ENCODE data around the gene LUC7L. TPM values are rescaled to one million over a fixed set of nuclear protein-coding genes. Genes with fewer than 3 reads are reported as not detected.
"Not testable (repeated sequence)": the region's sequence is repeated elsewhere in the genome, so short reads cannot be mapped to it uniquely, and the experiment has no call there.

LUC7L gene
- total RNA-seq, 4 donors from 2014 or later, result 38.4 to 111 (median 43.5) TPM

DNA sequence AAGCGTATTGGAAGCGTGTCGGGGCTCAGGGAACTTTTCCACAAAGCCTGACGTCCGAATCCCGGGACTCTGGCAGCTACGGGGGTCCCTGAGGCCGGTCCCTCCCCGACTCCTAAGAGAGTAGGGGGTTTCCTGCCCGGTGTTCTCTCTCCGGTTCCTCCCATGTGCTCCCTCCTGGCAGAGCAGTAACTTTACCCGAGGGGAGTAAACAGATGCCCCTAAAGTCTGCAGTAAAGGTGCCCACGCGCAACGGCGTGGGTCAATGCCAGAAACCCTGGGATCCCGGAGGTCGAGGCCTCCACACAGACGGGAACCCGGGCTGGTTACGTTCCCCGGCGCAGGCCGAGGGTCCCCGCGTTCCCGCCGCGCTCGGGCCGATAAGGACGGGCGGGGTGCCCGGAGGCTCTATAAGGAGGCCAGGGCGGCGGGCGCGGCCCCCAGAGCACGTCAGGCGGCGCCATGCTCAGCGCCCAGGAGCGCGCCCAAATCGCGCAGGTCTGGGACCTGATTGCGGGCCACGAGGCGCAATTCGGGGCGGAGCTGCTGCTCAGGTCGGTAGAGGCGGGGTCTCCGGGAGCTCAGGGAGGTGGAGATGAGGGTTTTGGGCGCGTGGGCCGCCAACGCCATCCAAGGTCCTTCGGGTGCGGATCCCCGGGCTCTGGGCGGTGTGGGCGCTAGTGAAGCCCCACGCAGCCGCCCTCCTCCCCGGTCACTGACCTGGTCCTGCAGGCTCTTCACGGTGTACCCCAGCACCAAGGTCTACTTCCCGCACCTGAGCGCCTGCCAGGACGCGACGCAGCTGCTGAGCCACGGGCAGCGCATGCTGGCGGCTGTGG lies 63.5 kb downstream of the LUC7L start, which contains the start of gene HBM:
Gene HBM, plus strand, starts transcription at position 440 of the 836 bp plus-strand sequence. Its CDS starts 20 bp downstream, at position 460.
- intact Hi-C loops (cut with DNase I; ENCODE audit: low total_unique reads), result no loop called here
- 4 to 5% methylated on average over 44 to 53 of the region's 75 CpGs for WGBS, 2 donors
- no peak for TF ChIP-seq POLR2A (IDR thresholded peaks at IDR 0.05)
- TF ChIP-seq, protein P1, sequence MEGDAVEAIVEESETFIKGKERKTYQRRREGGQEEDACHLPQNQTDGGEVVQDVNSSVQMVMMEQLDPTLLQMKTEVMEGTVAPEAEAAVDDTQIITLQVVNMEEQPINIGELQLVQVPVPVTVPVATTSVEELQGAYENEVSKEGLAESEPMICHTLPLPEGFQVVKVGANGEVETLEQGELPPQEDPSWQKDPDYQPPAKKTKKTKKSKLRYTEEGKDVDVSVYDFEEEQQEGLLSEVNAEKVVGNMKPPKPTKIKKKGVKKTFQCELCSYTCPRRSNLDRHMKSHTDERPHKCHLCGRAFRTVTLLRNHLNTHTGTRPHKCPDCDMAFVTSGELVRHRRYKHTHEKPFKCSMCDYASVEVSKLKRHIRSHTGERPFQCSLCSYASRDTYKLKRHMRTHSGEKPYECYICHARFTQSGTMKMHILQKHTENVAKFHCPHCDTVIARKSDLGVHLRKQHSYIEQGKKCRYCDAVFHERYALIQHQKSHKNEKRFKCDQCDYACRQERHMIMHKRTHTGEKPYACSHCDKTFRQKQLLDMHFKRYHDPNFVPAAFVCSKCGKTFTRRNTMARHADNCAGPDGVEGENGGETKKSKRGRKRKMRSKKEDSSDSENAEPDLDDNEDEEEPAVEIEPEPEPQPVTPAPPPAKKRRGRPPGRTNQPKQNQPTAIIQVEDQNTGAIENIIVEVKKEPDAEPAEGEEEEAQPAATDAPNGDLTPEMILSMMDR (IDR thresholded peaks at IDR 0.05), result no peak
- DNase-seq (ENCODE audit: low spot score in 2 of 2), result no peak
- H3K4me3 ChIP-seq (ENCODE audit: low read depth, poor library complexity, severe bottlenecking), result no peak within 1 kb of the TSS

- H3K4me3 ChIP-seq (ENCODE audit: low read depth, poor library complexity, severe bottlenecking), result no peak overlapping the region
- WGBS, 2 donors, result 2 to 6% methylated on average over 33 to 42 of the region's 77 CpGs
- no peak for TF ChIP-seq POLR2A (IDR thresholded peaks at IDR 0.05)
- TF ChIP-seq, protein P1 (IDR thresholded peaks at IDR 0.05), result no peak
- DNase-seq (ENCODE audit: low spot score in 2 of 2), result no peak
- intact Hi-C loops (cut with DNase I; ENCODE audit: low total_unique reads), result no loop called here
These were observed 64.3 kb downstream of the LUC7L start for GRCh38 chr16:164827-165538.

GRCh38 chr16:164134-164823 lies 65.0 kb downstream of the LUC7L start:
- no CpG with 5 or more reads among the region's 80 CpGs for WGBS, 2 donors

GRCh38 chr16:163696-164095 lies 65.6 kb downstream of the LUC7L start:
- intact Hi-C loops (cut with DNase I; ENCODE audit: low total_unique reads); DNase-seq (ENCODE audit: low spot score in 2 of 2); H3K4me3 ChIP-seq (ENCODE audit: low read depth, poor library complexity, severe bottlenecking): not testable (repeated sequence)
- 15 to 23% methylated on average over 2 to 3 of the region's 3 CpGs for WGBS, 2 donors

More at GRCh38 chr16:164134-164823, 65.0 kb downstream of the LUC7L start:
- intact Hi-C loops (cut with DNase I; ENCODE audit: low total_unique reads); DNase-seq (ENCODE audit: low spot score in 2 of 2); H3K4me3 ChIP-seq (ENCODE audit: low read depth, poor library complexity, severe bottlenecking): not testable (repeated sequence)

DNA sequence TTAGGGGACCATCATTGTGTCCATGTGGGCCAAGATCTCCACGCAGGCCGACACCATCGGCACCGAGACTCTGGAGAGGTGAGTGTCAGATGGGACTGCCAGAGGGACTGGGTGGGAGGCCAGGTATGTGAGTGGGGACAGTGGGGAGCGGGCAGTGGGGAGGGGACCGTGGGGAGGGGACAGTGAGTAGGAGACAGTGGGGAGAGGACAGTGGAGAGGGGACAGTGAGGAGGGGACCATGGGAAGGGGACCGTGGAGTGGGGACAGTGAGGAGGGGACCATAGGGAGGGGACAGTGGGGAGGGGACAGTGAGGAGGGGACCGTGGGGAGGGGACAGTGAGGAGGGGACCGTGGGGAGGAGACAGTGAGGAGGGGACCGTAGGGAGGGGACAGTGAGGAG lies 66.1 kb downstream of the LUC7L start:
- intact Hi-C loops (cut with DNase I; ENCODE audit: low total_unique reads), result not testable (repeated sequence)
- WGBS, 2 donors, result 74 to 76% methylated on average over 10 of the region's 10 CpGs

DNA sequence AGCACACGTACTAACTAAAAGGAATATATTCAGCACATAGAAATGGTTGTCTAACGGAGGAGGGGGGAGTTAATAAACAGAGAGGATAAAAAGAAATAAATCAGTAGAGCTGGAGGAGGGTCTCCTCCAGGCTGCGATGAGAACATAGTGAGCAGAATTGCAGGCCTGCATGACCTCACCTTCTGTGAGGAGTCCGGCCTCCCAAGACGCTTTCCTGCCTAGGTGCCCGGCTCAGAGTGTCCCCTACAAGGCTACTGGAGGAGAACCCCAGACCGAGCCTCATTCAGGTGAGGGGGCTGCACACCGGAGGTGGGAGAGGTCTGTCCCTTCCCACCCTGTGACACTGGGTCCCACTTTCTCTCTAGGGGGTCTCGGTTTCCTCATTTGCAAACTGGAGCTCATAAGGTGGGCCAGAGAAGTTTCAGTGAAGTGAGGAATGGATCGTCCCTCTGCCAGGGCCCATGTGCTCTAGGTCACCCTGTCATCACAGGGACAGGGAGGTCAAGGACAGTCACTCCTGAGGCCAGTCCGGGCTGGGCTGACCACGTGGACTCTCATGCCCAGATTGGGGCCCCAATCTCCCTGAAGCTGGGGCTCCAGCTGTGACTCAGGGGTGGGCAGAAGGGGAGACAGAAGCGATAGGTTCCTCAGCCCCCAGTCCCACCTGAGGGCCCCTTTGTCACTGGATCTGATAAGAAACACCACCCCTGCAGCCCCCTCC lies 66.8 kb downstream of the LUC7L start:
- DNase-seq (ENCODE audit: low spot score in 2 of 2), result no peak
- intact Hi-C loops (cut with DNase I; ENCODE audit: low total_unique reads), result no loop called here
- 79 to 88% methylated on average over 13 of the region's 13 CpGs for WGBS, 2 donors

More for the DNA sequence above, 66.1 kb downstream of the LUC7L start:
- DNase-seq (ENCODE audit: low spot score in 2 of 2); H3K4me3 ChIP-seq (ENCODE audit: low read depth, poor library complexity, severe bottlenecking): not testable (repeated sequence)

More for the DNA sequence above, 66.8 kb downstream of the LUC7L start:
- H3K4me3 ChIP-seq (ENCODE audit: low read depth, poor library complexity, severe bottlenecking), result no peak overlapping the region
- TF ChIP-seq, protein P1 (IDR thresholded peaks at IDR 0.05), result no peak
- no peak for TF ChIP-seq POLR2A (IDR thresholded peaks at IDR 0.05)

All from lower leg skin (tissue), 4 donors.